ENCODE results near the gene C1QTNF1.

Gene C1QTNF1, protein sequence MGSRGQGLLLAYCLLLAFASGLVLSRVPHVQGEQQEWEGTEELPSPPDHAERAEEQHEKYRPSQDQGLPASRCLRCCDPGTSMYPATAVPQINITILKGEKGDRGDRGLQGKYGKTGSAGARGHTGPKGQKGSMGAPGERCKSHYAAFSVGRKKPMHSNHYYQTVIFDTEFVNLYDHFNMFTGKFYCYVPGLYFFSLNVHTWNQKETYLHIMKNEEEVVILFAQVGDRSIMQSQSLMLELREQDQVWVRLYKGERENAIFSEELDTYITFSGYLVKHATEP
- 0 to 0.21 (median 0.11) reads per million in 3 experiments for total RNA-seq

DNA sequence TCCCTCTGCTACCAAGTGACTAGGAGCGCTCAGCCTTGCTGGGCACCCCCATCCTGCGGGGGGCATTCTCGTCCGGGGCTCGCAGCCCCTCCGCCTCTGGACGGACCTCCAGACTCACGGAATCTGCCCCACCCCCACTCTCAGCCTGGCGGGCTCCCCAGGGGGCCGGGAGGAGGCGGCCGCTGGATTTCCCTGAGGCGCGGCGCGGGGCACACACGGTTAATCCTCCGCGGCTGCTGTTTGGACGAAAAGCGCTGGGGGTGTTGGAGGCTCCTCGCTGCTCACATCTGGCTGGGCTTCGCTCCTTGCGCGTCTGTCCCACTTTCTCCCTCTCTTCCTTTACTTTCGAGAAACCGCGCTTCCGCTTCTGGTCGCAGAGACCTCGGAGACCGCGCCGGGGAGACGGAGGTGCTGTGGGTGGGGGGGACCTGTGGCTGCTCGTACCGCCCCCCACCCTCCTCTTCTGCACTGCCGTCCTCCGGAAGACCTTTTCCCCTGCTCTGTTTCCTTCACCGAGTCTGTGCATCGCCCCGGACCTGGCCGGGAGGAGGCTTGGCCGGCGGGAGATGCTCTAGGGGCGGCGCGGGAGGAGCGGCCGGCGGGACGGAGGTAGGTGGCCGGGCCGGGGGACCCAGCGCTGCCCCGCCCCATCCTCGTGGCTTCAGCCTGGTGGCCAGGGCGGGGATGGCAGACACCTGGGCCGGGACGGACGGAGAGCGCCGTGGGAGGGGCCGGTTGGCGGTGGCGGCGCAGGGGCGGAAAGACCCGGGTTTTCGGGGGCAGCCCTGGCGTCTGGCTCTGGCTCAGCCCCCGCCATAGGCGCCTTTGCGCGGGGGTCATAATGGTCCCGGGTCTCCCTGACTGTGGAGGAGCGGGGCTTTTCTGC is at the start of gene C1QTNF1:
Gene C1QTNF1, plus strand, starts transcription at position 284 of the 886 bp plus-strand sequence. CDS start 19,800 bp downstream, outside the sequence.
- peak; percentile 19 for DNase-seq

DNA sequence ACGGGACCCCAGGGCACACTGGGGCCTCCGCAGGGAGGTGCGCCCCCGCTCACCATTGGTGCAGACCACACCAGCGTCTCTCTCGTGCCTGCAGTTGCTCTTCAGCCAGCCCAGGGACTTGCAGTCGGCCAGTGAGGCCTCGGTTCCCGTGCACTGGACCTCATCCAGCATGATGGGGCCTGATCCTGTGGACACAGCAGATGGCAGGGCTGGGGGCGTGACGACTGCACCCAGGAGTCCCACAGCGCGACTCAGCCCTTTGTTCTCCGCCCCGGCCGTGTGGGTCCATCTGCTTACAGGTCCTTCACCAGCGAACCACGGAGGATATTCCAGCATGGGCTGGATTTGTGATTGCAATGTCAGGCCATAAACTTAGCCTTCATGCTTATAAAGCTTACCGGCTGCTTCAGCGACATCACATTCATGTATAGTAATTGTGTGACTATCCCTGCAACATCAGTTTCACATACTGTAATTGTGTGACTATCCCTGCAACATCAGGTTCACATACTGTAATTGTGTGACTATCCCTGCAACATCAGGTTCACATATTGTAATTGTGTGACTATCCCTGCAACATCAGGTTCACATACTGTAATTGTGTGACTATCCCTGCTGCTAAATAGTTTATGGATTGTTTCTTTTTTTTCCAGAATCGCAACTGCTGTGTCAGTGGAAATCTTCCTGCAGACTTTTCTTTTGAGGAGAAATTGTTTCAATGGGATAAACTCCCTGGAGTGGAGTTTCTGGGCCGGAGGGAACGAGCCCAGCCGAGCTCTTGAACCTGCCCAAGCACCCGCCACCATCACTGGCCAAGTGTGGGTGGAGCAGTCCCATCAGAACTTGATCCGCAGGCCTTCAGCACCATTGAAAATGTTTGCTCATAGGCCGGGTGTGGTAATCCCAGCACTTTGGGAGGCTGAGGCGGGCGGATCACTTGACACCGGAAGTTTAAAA is 49.1 kb upstream of the C1QTNF1 start:
- DNase-seq = no peak

DNA sequence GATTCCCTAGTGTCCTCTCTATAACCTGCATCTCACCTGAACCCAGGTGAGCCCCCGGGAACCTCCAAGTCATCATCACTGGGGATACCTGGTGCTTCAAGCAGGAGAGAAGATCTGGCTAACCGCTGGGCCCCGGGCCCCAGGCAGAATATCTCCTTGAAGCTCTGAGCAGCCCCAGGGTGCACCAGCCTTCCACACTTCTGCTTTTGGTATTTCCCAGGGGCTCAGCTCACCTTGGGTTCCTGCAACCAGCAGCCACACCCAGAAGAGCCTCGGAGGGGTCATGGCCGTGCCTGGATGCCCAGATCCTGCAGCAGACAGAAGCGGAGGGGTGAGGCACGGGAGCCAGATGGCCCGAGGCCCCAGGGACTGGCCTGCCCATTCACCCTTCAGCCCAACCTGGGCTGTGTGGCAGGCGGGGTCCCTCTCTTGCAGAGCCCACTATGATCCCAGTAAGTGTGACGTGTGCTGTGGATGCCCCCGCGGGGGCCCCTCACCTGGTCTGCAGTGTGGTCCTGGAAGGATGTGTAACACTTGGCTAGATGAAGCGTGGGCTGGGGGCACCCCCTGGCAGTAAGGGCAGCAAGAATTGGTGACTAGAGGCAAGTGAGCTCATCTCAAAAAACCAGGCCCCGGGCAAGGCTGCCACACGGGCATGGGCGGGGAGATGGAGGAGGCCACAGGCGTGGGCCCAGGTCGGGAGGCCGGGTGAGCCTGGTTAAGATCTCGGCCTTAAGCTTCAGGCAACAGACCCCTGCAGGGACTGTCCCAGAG is 46.9 kb upstream of the C1QTNF1 start:
- DNase-seq = no peak

DNA sequence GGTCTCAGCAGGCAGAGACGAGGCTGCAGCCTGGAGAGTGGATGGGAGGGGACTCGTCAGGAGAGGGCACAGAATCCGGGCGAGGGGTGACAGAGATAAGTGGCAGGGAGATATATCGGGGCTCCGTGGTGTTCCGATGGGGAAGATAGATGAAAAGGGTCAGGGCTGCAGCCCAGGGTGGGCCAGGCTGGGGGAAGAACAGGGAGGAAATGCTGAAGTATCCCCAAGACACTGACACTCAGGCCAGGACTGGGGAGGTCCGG is 46.4 kb upstream of the C1QTNF1 start:
- no peak for DNase-seq

DNA sequence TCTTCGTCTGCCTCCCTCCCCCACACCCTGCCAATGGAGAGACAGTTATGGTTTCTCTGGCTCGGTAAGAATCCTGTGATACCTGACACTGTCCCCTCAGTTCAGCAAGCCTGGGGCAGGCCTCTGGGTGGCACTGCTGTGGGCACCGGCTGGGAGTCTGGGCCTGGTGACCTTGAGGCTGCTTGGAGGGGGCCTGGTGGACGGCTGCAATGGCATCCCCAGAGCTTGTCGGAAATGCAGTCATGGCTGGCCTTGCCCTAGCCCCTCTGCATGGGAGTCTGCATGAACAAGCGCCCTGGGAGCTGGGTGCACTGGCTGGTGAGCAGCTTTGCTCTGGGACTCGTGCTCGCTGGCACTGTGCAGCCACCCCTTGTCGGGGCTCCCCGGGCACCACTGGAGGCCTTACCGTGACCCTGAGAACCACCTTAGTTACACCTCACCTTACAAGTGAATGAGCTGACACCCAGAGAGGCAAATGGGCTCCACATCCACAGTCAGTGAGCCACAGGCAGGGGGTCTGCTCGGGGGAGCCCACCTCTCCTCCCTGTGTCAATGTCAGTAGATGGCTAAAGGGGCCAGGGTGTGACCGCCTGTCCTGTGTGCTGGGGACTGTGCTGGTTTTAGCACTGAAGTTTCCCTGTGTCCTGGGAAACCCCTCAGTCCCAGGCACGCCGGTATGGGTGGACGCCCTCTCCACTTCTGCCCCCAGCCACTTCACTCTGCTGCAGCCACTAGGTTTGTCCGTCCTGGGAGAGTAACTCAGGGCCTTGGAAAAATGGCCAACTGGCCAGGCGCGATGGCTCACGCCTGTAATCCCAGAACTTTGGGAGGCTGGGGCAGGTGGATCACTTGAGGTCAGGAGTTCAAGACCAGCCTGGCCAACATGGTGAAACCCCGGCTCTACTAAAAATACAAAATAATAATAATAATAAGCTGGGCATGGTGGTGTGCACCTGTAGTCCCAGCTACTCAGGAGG is 45.7 kb upstream of the C1QTNF1 start:
- DNase-seq = no peak

DNA sequence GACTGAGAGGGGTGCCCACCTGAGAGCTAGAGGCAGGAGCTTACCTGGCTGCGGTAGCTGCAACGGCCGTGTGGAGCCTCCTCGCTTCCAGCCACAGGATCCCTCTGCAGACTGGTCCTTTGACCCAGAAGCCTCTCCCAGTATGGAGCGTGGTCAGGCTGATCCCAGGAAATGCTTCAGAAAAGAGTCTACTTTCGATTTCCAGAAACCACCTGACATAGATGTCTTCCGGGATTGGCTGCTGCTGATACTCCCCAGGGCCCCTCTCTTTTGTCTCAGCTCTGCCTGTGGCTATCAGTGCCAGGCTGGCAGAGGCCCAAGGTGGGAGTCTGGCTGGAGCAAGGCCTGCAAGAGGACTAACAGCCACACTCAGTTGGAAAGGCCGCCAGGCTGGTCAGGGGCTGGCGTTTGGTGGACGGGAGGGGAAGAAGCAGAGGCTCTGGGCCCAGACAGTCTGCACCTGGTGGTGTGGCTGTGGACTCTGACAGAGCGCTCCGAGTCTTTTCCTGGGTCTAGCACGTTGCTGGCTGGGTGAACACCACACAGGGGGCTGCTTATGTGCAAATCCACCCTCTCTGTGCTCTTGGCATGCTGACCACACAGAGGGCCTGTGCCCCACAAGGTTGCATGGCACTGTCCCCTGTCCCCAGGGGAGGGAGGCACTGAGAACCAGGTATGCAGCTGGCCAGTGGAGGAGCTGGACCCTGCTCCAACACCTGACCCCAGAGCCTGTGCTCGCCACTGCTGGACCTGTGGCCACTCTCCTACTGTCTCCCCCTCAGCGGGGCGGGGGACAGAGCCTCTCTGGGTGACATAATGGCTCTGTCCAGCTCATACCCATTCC is 44.0 kb upstream of the C1QTNF1 start, which contains the start of gene LGALS3BP:
Gene LGALS3BP, minus strand, starts transcription at position 144 of the 844 bp plus-strand sequence. CDS start 2,732 bp downstream, outside the sequence.
- peak; percentile 42 for DNase-seq

DNA sequence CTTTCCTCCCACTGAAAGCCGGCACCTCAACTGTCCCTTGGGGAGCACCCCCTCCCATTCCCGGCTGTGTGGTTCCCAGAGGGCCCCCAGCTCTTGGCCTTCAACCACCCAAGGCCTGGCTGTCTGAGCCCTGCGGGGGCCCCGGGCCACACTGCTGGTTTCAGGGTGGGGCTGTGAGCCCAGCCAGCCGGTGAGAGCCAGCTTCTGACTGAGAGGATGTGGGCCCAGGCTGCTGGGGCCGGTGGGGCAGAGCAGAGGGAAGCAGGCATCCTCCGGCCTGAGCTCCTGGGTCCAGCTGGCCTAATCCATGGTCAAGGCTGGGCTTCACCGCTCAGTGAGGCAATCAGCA is 43.4 kb upstream of the C1QTNF1 start:
- DNase-seq = no peak

DNA sequence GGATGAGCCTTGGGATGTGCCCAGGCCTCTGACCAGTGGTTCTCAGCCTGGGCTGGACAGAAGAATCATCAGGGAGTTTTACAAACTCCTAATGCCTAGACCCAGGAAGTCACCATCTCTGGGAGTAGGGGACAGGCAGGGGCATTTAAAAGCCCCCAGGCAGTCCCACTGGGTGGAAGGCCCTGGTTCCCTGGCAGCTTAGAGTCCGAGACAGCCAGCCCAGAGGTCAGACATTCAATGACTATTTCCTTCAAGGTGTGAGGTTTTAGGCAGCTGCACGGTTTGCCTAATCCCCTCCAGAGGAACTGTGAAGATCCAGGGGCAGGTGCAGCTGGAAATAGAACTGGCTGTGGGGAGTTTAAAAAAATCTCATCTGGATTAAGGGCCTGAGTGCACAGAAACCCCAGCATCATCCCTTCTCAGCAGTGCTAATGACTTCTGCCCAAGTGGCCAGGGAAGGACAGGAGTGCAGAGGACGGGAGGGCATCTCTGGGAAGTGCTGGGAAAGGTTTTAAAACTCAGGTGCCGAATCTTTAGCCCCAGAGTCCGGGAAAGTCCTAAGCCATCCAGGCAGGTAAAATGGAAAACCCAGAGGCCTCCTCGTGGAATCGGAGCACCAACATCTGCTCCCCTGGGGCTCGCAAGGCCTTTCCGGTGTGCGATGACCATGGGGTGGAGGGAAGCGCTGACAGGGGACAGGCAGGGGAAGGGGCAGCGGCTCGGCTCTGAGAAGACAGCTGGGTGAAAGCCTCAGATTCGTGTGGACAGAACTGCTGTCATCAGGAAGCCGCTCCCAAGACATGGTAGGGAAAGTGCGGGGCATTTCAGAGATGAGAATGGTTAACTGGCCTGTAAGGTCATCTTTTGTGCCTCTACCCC is 42.7 kb upstream of the C1QTNF1 start:
- DNase-seq = no peak

DNA sequence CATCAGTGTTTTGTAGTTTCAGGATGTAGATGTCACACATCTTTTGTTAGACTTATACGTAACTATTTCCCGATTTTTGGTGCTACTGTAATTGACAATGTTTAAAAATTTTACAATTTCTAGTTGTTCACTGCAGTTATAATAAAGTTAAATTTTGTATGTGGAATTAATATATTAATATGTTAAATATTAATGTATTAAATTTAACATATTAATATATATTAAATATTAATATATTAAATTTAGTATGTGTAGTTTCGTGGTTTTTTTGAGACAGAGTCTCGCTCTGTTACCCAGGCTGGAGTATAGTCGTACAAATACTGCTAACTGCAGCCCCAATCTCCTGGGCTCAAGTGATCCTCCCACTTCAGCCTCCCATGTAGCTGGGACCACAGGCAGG is 38.6 kb upstream of the C1QTNF1 start:
- no peak for DNase-seq

DNA sequence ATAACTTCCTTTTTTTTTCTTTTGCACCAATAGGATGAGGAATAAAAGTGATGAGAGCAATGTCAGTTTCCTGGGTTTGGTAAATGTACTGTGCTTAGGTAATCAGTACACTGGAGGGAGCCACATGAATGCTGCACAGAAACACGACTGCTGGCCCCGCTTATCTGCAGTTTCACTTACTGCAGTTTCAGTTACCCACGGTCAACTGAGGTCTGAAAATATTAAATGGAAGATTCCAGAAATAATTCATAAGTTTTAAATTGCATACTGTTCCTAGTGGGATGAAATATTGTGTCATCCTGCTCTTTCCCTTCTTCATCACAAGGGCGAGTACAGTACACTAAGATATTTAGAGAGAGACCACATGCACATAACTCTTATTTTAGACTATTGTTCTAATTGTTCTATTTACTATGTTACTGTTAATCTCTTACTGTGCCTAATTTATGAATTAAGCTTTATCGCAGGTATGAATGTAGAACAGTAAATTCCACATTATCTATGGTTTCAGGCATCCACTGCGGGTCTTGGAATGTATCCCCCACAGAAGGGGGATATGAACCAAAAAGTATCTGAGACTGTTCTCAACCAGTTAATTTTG is 37.8 kb upstream of the C1QTNF1 start:
- no peak for DNase-seq

DNA sequence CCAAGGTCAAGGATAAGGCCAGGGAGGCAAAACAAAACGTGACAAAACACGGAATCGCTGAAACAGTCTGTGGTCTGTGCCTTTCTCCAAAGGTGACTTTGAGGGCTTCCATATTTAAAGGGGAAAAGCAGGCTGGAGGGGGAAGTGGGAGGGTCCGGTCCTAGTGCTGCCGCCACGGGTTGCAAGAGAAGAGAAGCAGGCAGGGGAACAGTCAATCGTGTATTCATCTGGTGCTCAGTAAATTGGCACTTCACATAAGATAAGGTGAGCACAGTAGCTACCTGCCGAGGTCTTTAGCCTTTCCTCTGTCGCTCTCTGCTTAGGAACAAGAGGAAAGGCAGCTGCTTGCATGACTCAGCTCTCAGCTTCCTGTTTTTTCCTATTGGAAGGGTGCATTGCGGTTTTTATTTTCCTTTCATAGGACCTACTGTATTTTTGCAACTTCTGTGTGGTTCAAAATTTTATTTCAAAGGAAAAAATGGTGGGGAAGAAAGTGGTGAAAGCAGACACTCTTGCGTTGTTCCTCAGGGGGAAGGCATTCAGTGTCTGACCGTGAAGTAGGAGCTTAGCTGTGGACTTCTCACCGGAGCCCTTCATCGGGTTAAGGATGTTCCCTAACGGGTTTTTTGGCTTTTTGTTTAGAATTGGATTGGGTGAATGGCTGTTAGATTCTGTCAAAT is 37.2 kb upstream of the C1QTNF1 start:
- no peak for DNase-seq

DNA sequence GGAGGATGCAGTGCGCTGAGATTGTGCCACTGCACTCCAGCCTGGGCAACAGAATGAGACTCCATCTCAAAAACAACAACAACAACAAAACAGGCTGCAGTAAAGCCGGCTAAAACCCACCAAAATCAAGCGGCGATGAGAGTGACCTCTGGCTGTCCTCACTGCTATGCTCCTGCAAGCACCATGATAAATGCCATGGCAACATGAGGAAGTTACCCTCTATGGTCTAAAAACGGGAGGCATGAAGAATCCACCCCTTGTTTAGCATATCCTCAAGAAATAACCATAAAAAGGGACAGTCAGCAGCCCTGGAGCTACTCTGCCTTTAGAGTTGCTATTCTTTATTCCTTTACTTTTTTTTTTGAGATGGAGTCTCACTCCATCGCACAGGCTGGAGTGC is 35.8 kb upstream of the C1QTNF1 start:
- no peak for DNase-seq

DNA sequence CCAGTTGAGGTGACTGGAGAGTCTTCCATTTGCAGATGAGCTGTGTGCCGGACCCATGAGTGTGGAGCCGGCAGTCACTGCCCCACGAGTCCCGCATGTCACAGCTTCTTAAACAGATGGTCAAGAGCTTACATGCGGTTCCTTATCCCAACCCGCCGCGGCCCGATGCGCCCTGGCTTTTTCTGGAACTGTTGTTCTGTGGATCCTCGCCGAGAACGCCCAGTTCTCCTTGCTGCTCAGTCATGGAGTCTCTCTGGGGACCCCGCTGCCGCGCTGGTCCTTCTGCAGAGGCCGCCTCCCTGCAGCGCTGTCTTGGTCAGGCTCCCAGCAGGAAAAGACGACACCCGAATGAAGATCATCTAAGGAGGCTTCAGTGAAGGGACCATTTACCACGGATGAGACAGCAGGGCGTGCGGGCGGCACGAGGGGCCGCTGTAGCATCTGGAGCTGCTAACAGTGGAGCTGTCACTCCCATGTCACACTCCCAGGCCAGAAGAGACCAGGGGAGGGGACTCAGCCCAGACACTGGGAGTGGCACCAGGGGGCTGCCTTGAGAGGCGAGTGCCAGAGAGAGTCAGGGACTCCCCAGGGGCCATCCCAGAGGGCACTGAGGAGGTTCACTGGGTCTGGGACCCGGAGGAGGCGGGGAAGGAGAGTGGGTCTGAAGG is 33.5 kb upstream of the C1QTNF1 start:
- DNase-seq = no peak

DNA sequence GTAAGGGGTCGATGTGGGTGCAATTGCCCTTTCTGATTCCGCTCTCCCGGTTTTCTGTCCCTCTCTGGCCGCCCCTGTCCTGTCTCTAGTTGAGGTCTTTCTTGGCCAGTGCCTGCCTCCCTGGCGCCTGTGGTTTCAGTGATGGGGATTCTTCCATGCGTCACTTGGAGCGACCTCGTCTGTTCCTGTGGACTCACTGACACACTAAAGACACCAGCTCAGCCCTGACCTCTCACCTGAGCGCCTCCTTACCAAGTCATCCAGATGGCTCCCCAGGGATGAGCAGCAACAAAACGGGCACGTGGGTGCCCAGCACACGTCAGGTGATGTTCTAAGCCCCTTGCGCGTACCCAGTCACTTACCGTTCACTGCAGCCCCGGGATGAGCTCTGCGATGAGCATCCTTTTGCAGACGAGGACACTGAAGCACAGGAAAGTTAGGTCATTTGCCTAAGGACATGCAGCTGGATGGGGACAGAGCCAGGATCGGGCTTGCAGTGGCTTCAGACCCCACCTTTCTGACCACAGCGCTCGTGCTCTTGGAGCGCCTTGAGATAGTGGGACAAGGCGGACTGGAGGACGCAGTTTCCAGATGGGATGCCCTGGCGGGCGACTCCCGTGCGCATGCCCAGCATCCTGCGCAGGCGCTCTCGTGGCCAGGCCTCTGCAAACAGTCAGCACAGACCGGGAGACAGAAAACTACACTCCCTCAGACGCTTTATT is 32.8 kb upstream of the C1QTNF1 start:
- DNase-seq = no peak

DNA sequence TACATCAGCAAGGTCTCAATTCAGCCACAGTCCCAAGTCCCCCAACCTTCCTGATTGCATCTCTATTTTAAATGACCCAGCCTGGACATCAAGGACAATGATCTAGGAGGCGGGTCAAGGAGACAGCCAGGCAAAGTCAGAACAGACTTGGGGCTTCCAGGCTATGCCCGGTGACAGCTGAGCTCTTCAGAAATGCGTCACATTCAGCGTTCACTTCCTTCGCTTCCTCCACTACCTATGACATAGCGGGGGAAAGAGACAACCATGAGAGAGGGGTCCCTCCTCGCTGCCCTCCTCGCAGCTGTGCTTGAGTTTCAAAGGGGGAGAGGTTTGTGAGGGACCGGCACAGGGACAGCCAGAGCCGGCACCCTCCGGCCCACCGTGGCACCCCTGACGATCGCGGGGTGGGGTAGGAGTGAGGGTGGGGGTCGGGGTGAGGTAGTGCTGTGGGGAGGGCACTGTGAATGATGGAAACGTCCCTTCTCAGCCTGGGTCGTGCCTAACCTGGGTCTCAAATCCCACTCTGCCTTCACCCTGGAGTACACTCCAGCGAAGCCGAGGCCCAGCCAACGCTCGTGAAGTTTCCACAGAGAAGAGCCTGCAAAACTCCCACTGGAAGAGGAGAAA is 31.9 kb upstream of the C1QTNF1 start:
- DNase-seq = no peak

DNA sequence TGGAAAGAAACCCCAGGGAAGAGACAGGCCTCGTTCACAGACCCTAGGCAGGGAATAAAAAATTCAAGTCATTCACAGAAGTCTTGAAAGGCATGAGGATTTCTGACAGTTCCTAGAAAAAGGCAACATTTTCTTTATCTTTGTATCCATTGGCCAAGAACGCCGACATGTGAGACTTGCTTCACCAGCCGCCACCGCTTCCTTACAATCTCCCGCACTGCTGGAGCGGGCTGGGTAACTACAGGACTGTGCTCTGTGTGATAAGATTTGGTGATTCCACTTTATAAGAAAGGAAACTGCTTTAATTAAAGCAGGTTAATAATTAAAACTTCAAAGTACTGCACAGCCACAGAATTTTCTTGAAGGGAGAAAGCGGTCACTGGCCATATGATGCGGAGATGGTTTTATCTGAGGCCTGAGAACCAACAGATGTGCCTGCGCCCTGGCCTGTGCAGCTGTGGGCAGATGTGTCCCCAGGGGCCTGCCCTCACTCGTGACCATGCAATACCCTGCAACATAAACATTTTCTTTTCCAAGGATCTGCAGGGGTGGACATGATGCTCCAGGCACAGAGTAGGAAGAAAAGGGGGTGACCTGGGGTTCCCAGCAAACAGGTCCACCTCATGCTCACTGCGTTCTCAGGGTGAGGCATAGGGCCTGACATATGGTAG is 31.3 kb upstream of the C1QTNF1 start:
- no peak for DNase-seq

Measured in central memory CD4-positive, alpha-beta T cell (primary cell).